DND-41 (cell line): ENCODE data around the gene A1BG.

Experiments
- CTCF ChIP-seq: IDR thresholded peaks from 2 replicates; pipeline ENCODE4 v1.5.1; 2012; ENCODE audit warnings: borderline replicate concordance, low read length, moderate library complexity, mild to moderate bottlenecking; ENCODE audit not compliant: poor library complexity, severe bottlenecking; ENCODE audit errors: extremely low read depth
- EZH2 ChIP-seq: IDR thresholded peaks from 3 replicates; pipeline ENCODE4 v1.6.1; 2012; ENCODE audit warnings: borderline replicate concordance, low read depth, mild to moderate bottlenecking, moderate library complexity, low read length, inconsistent platforms; ENCODE audit not compliant: severe bottlenecking

- TF ChIP-seq CTCF (no peak), EZH2 (no peak)
Measured at GRCh38 chr19:58338336-58338735, 15.0 kb downstream of the A1BG start.
